Brain microvascular endothelial cell (primary cell): ENCODE results near the gene KRT81.

Experiments
- DNase-seq: peaks from one replicate; pipeline ENCODE4 v3.0.0-alpha.2; 2020
- H3K27ac ChIP-seq: fragments of 250-450 bp; sonication (Bioruptor Pico); 2 replicates; pipeline ENCODE4 v1.5.1; 2020; ENCODE audit warnings: mild to moderate bottlenecking, moderate library complexity
- H3K27me3 ChIP-seq: fragments of 250-450 bp; sonication (Bioruptor Pico); replicated peaks from 2 replicates; pipeline ENCODE4 v1.5.1; 2020; ENCODE audit warnings: mild to moderate bottlenecking
- H3K36me3 ChIP-seq: fragments of 250-450 bp; sonication (Bioruptor Pico); replicated peaks from 2 replicates; pipeline ENCODE4 v1.5.1; 2020; ENCODE audit warnings: mild to moderate bottlenecking
- H3K4me3 ChIP-seq: 2 replicates; pipeline ENCODE4 v1.5.1; 2011; ENCODE audit warnings: low read depth, mild to moderate bottlenecking, control low read depth, low read length, moderate library complexity
- in situ Hi-C: cut with HindIII; loops from 2 replicates; pipeline ENCODE4 v1.10.0; 2017; ENCODE audit warnings: low sequenced_read_pairs, low pct_ligation_motif_present
- TF ChIP-seq, protein P1 (sequence below): IDR thresholded peaks from 2 replicates; pipeline ENCODE4 v1.5.1; 2011; ENCODE audit warnings: low read depth, mild to moderate bottlenecking, moderate library complexity, low read length, control low read depth, inconsistent platforms; ENCODE audit errors: missing control alignments

The KRT81 gene

DNA sequence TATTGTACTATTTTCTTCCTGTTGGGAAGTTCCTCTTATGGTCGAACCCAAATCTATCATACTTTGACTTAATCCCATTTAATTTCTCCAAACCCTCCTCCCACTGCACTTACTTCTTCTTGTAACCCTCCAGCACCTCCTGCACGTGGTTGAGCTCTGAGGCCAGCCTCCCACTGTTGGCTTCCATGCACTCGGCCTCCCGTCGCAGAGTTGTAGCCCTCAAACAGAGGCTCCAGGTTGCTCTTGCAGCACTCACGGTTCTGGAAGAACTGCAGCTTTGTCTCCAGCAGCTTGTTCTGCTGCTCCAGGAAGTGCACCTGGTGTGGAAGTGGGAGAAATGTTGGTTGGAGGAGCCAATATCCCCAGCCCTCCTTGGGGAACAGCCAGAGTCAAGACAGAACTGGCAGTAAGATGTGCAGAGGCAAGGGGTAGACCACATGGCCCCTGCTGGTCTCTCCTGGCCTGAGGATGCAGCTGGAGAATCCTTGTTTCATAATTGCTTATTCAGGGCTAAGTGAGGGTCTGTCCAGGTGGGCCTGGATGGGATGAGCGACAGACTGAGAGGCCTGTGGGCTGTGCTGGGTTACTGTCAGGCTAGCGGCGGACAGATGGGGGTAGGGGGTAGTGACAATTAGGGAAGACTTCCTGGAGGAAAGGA, 35.3 kb downstream of the KRT81 start:
- Histone ChIP-seq H3K27me3 (peaks cover 7% of the 10 kb centered on the region), H3K4me3 (no peak overlapping the region), H3K36me3 (no peaks in the 10 kb centered on the region), H3K27ac (no peak overlapping the region)
- DNase-seq, result no peak
- in situ Hi-C loops, result no loop called here
- TF ChIP-seq, protein P1, sequence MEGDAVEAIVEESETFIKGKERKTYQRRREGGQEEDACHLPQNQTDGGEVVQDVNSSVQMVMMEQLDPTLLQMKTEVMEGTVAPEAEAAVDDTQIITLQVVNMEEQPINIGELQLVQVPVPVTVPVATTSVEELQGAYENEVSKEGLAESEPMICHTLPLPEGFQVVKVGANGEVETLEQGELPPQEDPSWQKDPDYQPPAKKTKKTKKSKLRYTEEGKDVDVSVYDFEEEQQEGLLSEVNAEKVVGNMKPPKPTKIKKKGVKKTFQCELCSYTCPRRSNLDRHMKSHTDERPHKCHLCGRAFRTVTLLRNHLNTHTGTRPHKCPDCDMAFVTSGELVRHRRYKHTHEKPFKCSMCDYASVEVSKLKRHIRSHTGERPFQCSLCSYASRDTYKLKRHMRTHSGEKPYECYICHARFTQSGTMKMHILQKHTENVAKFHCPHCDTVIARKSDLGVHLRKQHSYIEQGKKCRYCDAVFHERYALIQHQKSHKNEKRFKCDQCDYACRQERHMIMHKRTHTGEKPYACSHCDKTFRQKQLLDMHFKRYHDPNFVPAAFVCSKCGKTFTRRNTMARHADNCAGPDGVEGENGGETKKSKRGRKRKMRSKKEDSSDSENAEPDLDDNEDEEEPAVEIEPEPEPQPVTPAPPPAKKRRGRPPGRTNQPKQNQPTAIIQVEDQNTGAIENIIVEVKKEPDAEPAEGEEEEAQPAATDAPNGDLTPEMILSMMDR, result no peak

- H3K27me3 ChIP-seq, result peaks cover 7% of the 10 kb centered on the region
- DNase-seq, result no peak
Measured at GRCh38 chr12:52254965-52255751, 36.2 kb downstream of the KRT81 start.

DNA sequence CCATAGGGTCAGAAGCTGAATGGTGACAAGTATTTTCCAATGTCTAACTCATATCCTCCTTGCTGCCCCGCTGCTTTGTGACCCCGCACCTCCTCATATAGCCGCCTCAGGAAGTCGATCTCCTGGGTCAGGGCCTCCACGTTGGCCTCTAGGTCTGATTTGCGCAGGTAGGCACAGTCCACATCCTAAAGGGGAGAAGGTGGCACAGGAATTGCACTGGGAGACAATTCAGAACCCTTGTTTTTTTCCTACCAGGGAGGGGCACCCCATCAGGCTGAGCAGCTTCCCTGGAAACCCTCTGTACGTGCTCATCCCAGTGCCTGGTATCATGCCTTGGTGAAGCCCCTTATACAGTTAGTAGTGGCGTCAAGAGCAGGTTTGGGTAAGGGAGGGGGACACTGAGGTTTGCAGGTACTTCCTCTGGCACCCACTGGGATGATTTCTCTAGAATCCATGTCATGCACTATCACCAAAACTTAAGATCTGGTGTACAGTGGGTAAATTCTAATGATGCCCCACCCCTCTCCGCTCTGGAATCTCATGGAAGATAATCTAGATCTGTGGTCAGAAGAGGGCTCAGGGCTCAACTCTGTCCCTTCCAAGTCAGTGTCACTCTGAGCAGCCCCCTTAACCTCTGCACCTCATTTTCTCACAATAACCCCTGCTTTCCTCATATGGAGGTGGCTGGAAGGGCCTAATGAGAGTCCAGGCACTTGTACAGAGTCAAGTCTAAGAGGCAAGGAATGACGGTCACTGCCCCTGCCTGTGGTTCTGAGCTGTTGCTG, 37.0 kb downstream of the KRT81 start:
- Histone ChIP-seq H3K27ac (no peak overlapping the region), H3K27me3 (peaks cover 7% of the 10 kb centered on the region), H3K4me3 (no peak overlapping the region), H3K36me3 (no peaks in the 10 kb centered on the region)
- in situ Hi-C loops, result no loop called here
- no peak for DNase-seq
- TF ChIP-seq, protein P1, result no peak

More at GRCh38 chr12:52254965-52255751, 36.2 kb downstream of the KRT81 start:
- no peaks in the 10 kb centered on the region for H3K36me3 ChIP-seq
- TF ChIP-seq, protein P1, result no peak
- H3K27ac ChIP-seq, result no peak overlapping the region
- in situ Hi-C loops, result no loop called here
- H3K4me3 ChIP-seq, result no peak overlapping the region

GRCh38 chr12:52253391-52254179, 37.7 kb downstream of the KRT81 start:
- TF ChIP-seq, protein P1, result no peak
- peaks cover 7% of the 10 kb centered on the region for H3K27me3 ChIP-seq
- no peaks in the 10 kb centered on the region for H3K36me3 ChIP-seq
- no peak overlapping the region for H3K27ac ChIP-seq
- DNase-seq, result no peak
- in situ Hi-C loops, result no loop called here
- no peak overlapping the region for H3K4me3 ChIP-seq

DNA sequence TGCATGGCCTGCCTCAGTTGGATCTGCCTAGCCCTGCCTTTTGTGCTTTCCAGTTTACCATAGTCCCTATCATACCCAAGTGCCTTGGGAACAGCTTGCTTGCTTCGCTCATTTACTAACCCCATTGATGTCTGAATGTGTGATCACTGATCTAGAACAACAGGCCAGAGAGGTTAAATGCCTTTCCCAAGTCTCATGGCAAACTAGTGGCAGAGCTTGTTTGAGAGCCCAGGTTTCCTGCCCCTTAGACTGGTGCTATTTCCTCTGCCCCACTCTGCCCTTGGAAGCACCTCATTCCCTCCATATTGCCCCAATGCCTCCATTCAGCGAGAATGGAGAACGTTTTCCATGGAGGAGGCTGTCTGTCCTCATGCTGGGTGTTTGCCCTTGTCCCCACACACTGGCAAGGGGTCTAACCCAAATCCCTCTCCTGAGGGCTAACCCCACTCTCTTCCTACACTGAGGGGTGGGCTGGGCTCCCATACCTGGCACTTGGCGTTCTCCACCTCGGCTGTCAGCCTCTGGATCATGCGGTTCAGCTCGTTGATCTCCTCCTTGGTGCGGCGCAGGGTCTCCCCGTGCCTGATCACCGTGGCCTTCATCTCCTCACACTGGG, 38.5 kb downstream of the KRT81 start:
- Histone ChIP-seq H3K27me3 (peaks cover 4% of the 10 kb centered on the region), H3K36me3 (no peaks in the 10 kb centered on the region), H3K4me3 (no peak overlapping the region), H3K27ac (no peak overlapping the region)
- TF ChIP-seq, protein P1, result no peak
- DNase-seq, result no peak
- in situ Hi-C loops, result no loop called here
